Measurements from ENCODE around the gene NFE2L3. TPM values are rescaled to one million over a fixed set of nuclear protein-coding genes. Genes with fewer than 3 reads are reported as not detected.

The NFE2L3 gene
- total RNA-seq, 1 donor from 2014 or later: 42.1 TPM

GRCh38 chr7:26198781-26199169, 46.8 kb downstream of the NFE2L3 start:
- no peak for TF ChIP-seq CTCF (IDR thresholded peaks at IDR 0.05; ENCODE audit: partially characterized antibody, unreplicated experiment)
- Mint-ChIP-seq H3K9me3 (ENCODE audit: unreplicated experiment) (peaks cover 28% of the 10 kb centered on the region), H3K4me3 (ENCODE audit: unreplicated experiment) (peak overlapping the region; percentile 100), H3K27me3 (ENCODE audit: unreplicated experiment) (peaks cover 24% of the 10 kb centered on the region), H3K27ac (ENCODE audit: unreplicated experiment) (peak overlapping the region; percentile 100), H3K4me1 (ENCODE audit: low read depth, unreplicated experiment) (peaks cover 18% of the 10 kb centered on the region), H3K36me3 (ENCODE audit: unreplicated experiment) (peaks cover 10% of the 10 kb centered on the region)
- no peak for DNase-seq

GRCh38 chr7:26199301-26200037, 47.5 kb downstream of the NFE2L3 start:
- Mint-ChIP-seq H3K36me3 (ENCODE audit: unreplicated experiment) (peaks cover 10% of the 10 kb centered on the region), H3K27ac (ENCODE audit: unreplicated experiment) (peak overlapping the region; percentile 100), H3K4me3 (ENCODE audit: unreplicated experiment) (peak overlapping the region; percentile 100), H3K9me3 (ENCODE audit: unreplicated experiment) (peaks cover 29% of the 10 kb centered on the region), H3K27me3 (ENCODE audit: unreplicated experiment) (peaks cover 24% of the 10 kb centered on the region), H3K4me1 (ENCODE audit: low read depth, unreplicated experiment) (peaks cover 22% of the 10 kb centered on the region)
- DNase-seq: peak; percentile 70
- no peak for TF ChIP-seq CTCF (IDR thresholded peaks at IDR 0.05; ENCODE audit: partially characterized antibody, unreplicated experiment)

GRCh38 chr7:26200038-26200443, 48.0 kb downstream of the NFE2L3 start:
- peaks cover 24% of the 10 kb centered on the region for H3K27me3 Mint-ChIP-seq (ENCODE audit: unreplicated experiment)
- peak overlapping the region; percentile 100 for H3K4me3 Mint-ChIP-seq (ENCODE audit: unreplicated experiment)
- no peak for TF ChIP-seq CTCF (IDR thresholded peaks at IDR 0.05; ENCODE audit: partially characterized antibody, unreplicated experiment)
- peak; percentile 68 for DNase-seq
- H3K36me3 Mint-ChIP-seq (ENCODE audit: unreplicated experiment): peaks cover 10% of the 10 kb centered on the region
- H3K27ac Mint-ChIP-seq (ENCODE audit: unreplicated experiment): peak overlapping the region; percentile 100
- peaks cover 29% of the 10 kb centered on the region for H3K9me3 Mint-ChIP-seq (ENCODE audit: unreplicated experiment)
- peaks cover 24% of the 10 kb centered on the region for H3K4me1 Mint-ChIP-seq (ENCODE audit: low read depth, unreplicated experiment)

- Mint-ChIP-seq H3K4me3 (ENCODE audit: unreplicated experiment) (peak within 1 kb of the TSS; percentile 100), H3K36me3 (ENCODE audit: unreplicated experiment) (peaks cover 10% of the 10 kb centered on the region), H3K4me1 (ENCODE audit: low read depth, unreplicated experiment) (peaks cover 28% of the 10 kb centered on the region), H3K27me3 (ENCODE audit: unreplicated experiment) (peaks cover 24% of the 10 kb centered on the region), H3K9me3 (ENCODE audit: unreplicated experiment) (peaks cover 29% of the 10 kb centered on the region), H3K27ac (ENCODE audit: unreplicated experiment) (peak within 1 kb of the TSS; percentile 100)
- peak; percentile 38 for TF ChIP-seq CTCF (IDR thresholded peaks at IDR 0.05; ENCODE audit: partially characterized antibody, unreplicated experiment)
- DNase-seq: peak; percentile 94
Measured at GRCh38 chr7:26200444-26201246, 48.6 kb downstream of the NFE2L3 start, which contains the start of gene HNRNPA2B1. Gene HNRNPA2B1 (minus strand): TSS chr7:26200746. CDS start chr7:26200577, 169 bp downstream.
